ENCODE data around the gene MNT.

The MNT gene

GRCh38 chr17:2400474-2400866 lies 390 bp downstream of the MNT start:
- Histone ChIP-seq H3K9me3 (ENCODE audit: control insufficient read depth, insufficient read depth, low read length) (no peaks in the 10 kb centered on the region), H3K9ac (ENCODE audit: low read depth, low read length) (peak overlapping the region; percentile 80), H3K27ac (ENCODE audit: low read depth, low read length) (peak overlapping the region; percentile 99), H3K27me3 (ENCODE audit: control insufficient read depth, insufficient read depth, low read length) (no peaks in the 10 kb centered on the region), H3K4me1 (ENCODE audit: control insufficient read depth, insufficient read depth, low read length) (peaks cover 39% of the 10 kb centered on the region), H3K4me3 (ENCODE audit: low read depth, low read length) (peak overlapping the region; percentile 95), H3K36me3 (ENCODE audit: control insufficient read depth, insufficient read depth, low read length) (no peaks in the 10 kb centered on the region)

GRCh38 chr17:2399572-2400473 lies 1.0 kb downstream of the MNT start:
- H3K4me3 ChIP-seq (ENCODE audit: low read depth, low read length) = peak overlapping the region; percentile 95
- H3K9me3 ChIP-seq (ENCODE audit: control insufficient read depth, insufficient read depth, low read length) = no peaks in the 10 kb centered on the region
- H3K9ac ChIP-seq (ENCODE audit: low read depth, low read length) = peak overlapping the region; percentile 96
- peak overlapping the region; percentile 99 for H3K27ac ChIP-seq (ENCODE audit: low read depth, low read length)
- H3K27me3 ChIP-seq (ENCODE audit: control insufficient read depth, insufficient read depth, low read length) = no peaks in the 10 kb centered on the region
- peaks cover 41% of the 10 kb centered on the region for H3K4me1 ChIP-seq (ENCODE audit: control insufficient read depth, insufficient read depth, low read length)
- H3K36me3 ChIP-seq (ENCODE audit: control insufficient read depth, insufficient read depth, low read length) = no peaks in the 10 kb centered on the region

- Histone ChIP-seq H3K27me3 (ENCODE audit: control insufficient read depth, insufficient read depth, low read length) (no peaks in the 10 kb centered on the region), H3K9ac (ENCODE audit: low read depth, low read length) (peak overlapping the region; percentile 96), H3K4me1 (ENCODE audit: control insufficient read depth, insufficient read depth, low read length) (peaks cover 45% of the 10 kb centered on the region), H3K4me3 (ENCODE audit: low read depth, low read length) (peak overlapping the region; percentile 95), H3K36me3 (ENCODE audit: control insufficient read depth, insufficient read depth, low read length) (no peaks in the 10 kb centered on the region), H3K9me3 (ENCODE audit: control insufficient read depth, insufficient read depth, low read length) (no peaks in the 10 kb centered on the region), H3K27ac (ENCODE audit: low read depth, low read length) (peak overlapping the region; percentile 99)
Measured at GRCh38 chr17:2398655-2399571, 1.9 kb downstream of the MNT start.

GRCh38 chr17:2398182-2398581 lies 2.7 kb downstream of the MNT start:
- peak overlapping the region; percentile 82 for H3K9ac ChIP-seq (ENCODE audit: low read depth, low read length)
- H3K4me3 ChIP-seq (ENCODE audit: low read depth, low read length) = peak overlapping the region; percentile 95
- peaks cover 45% of the 10 kb centered on the region for H3K4me1 ChIP-seq (ENCODE audit: control insufficient read depth, insufficient read depth, low read length)
- H3K27me3 ChIP-seq (ENCODE audit: control insufficient read depth, insufficient read depth, low read length) = no peaks in the 10 kb centered on the region
- peak overlapping the region; percentile 99 for H3K27ac ChIP-seq (ENCODE audit: low read depth, low read length)
- H3K36me3 ChIP-seq (ENCODE audit: control insufficient read depth, insufficient read depth, low read length) = no peaks in the 10 kb centered on the region
- no peaks in the 10 kb centered on the region for H3K9me3 ChIP-seq (ENCODE audit: control insufficient read depth, insufficient read depth, low read length)

GRCh38 chr17:2397247-2398171 lies 3.4 kb downstream of the MNT start:
- Histone ChIP-seq H3K9ac (ENCODE audit: low read depth, low read length) (no peak overlapping the region; the same call in 1 of the 2 replicates), H3K27me3 (ENCODE audit: control insufficient read depth, insufficient read depth, low read length) (no peaks in the 10 kb centered on the region), H3K4me1 (ENCODE audit: control insufficient read depth, insufficient read depth, low read length) (peaks cover 40% of the 10 kb centered on the region), H3K36me3 (ENCODE audit: control insufficient read depth, insufficient read depth, low read length) (no peaks in the 10 kb centered on the region), H3K27ac (ENCODE audit: low read depth, low read length) (peak overlapping the region; percentile 85), H3K4me3 (ENCODE audit: low read depth, low read length) (peak overlapping the region; percentile 55; the same call in 1 of the 2 replicates), H3K9me3 (ENCODE audit: control insufficient read depth, insufficient read depth, low read length) (no peaks in the 10 kb centered on the region)

GRCh38 chr17:2396568-2397246 lies 4.2 kb downstream of the MNT start:
- H3K4me1 ChIP-seq (ENCODE audit: control insufficient read depth, insufficient read depth, low read length) = peaks cover 36% of the 10 kb centered on the region
- peak overlapping the region; percentile 55 for H3K4me3 ChIP-seq (ENCODE audit: low read depth, low read length)
- no peaks in the 10 kb centered on the region for H3K36me3 ChIP-seq (ENCODE audit: control insufficient read depth, insufficient read depth, low read length)
- no peak overlapping the region; the same call in 1 of the 2 replicates for H3K9ac ChIP-seq (ENCODE audit: low read depth, low read length)
- no peaks in the 10 kb centered on the region for H3K9me3 ChIP-seq (ENCODE audit: control insufficient read depth, insufficient read depth, low read length)
- peak overlapping the region; percentile 85 for H3K27ac ChIP-seq (ENCODE audit: low read depth, low read length)
- H3K27me3 ChIP-seq (ENCODE audit: control insufficient read depth, insufficient read depth, low read length) = no peaks in the 10 kb centered on the region

- Histone ChIP-seq H3K27ac (ENCODE audit: low read depth, low read length) (peak overlapping the region; percentile 85), H3K4me1 (ENCODE audit: control insufficient read depth, insufficient read depth, low read length) (peaks cover 36% of the 10 kb centered on the region), H3K9ac (ENCODE audit: low read depth, low read length) (no peak overlapping the region), H3K4me3 (ENCODE audit: low read depth, low read length) (peak overlapping the region; percentile 55), H3K27me3 (ENCODE audit: control insufficient read depth, insufficient read depth, low read length) (no peaks in the 10 kb centered on the region), H3K36me3 (ENCODE audit: control insufficient read depth, insufficient read depth, low read length) (no peaks in the 10 kb centered on the region), H3K9me3 (ENCODE audit: control insufficient read depth, insufficient read depth, low read length) (no peaks in the 10 kb centered on the region)
Measured at GRCh38 chr17:2396192-2396567, 4.7 kb downstream of the MNT start.

GRCh38 chr17:2395258-2396181 lies 5.3 kb downstream of the MNT start:
- no peak overlapping the region for H3K9ac ChIP-seq (ENCODE audit: low read depth, low read length)
- H3K4me1 ChIP-seq (ENCODE audit: control insufficient read depth, insufficient read depth, low read length) = peaks cover 36% of the 10 kb centered on the region

GRCh38 chr17:2394775-2395201 lies 6.1 kb downstream of the MNT start:
- no peaks in the 10 kb centered on the region for H3K27me3 ChIP-seq (ENCODE audit: control insufficient read depth, insufficient read depth, low read length)
- no peaks in the 10 kb centered on the region for H3K9me3 ChIP-seq (ENCODE audit: control insufficient read depth, insufficient read depth, low read length)
- peaks cover 36% of the 10 kb centered on the region for H3K4me1 ChIP-seq (ENCODE audit: control insufficient read depth, insufficient read depth, low read length)
- peak overlapping the region; percentile 61 for H3K27ac ChIP-seq (ENCODE audit: low read depth, low read length)
- no peak overlapping the region for H3K4me3 ChIP-seq (ENCODE audit: low read depth, low read length)
- 0 out of 2 replicates have a peak, but pooled peaks cover 5% of the 10 kb centered on the region for H3K36me3 ChIP-seq (ENCODE audit: control insufficient read depth, insufficient read depth, low read length)
- no peak overlapping the region for H3K9ac ChIP-seq (ENCODE audit: low read depth, low read length)

More at GRCh38 chr17:2395258-2396181, 5.3 kb downstream of the MNT start:
- H3K36me3 ChIP-seq (ENCODE audit: control insufficient read depth, insufficient read depth, low read length) = 0 out of 2 replicates have a peak, but pooled peaks cover under 1% of the 10 kb centered on the region
- H3K27ac ChIP-seq (ENCODE audit: low read depth, low read length) = peak overlapping the region; percentile 85
- H3K9me3 ChIP-seq (ENCODE audit: control insufficient read depth, insufficient read depth, low read length) = no peaks in the 10 kb centered on the region
- no peaks in the 10 kb centered on the region for H3K27me3 ChIP-seq (ENCODE audit: control insufficient read depth, insufficient read depth, low read length)
- no peak overlapping the region for H3K4me3 ChIP-seq (ENCODE audit: low read depth, low read length)
